K562 (cell line): Measurements from ENCODE around the gene AIF1L. TPM values are rescaled to one million over a fixed set of nuclear protein-coding genes. Genes with fewer than 3 reads are reported as not detected.
A peak's percentile ranks its signal among the peaks of the same experiment; 100 is the strongest.

Source experiments
- ATAC-seq: fragments of 200-7000 bp; cut with Tn5 transposase; 3 replicates; pipeline ENCODE4 v1.9.1; 2020; ENCODE audit warnings: moderate library complexity
- BruUV-seq: library from RNA; stranded (reverse); fragments of 400-500 nt; replicated peaks from 2 replicates; lab custom pipeline; 2021; lab: Mats Ljungman, UMichigan
- CTCF ChIA-PET: fragments of 300-600 bp; formaldehyde crosslinking; extraction: SDS; loops from one replicate; lab custom pipeline; 2021; ENCODE audit warnings: low intra/inter-chr PET ratio; lab: Yijun Ruan, JAX
- POLR2A ChIA-PET: fragments of 300-600, 350-650 bp; sonication (Branson Sonifier 250); formaldehyde crosslinking; extraction: SDS; loops from one replicate; lab custom pipeline; 2021; ENCODE audit warnings: antibody characterized with exemption, inconsistent platforms; lab: Yijun Ruan, JAX
- DNase-seq, 4 experiments: peaks; one replicate each; pipeline versions ENCODE4 v3.0.0 to v3.0.0-alpha.2; 2011 to 2018; ENCODE audit warnings: low spot score in 3 of 4, mixed read lengths in 3 of 4; ENCODE audit errors: extremely low read depth in 1 of 4
- FAIRE-seq: peaks from 2 replicates; lab custom pipeline; 2011; peaks lifted over from hg19 to GRCh38; lab: Jason Lieb, UNC
- H2AFZ ChIP-seq: 2 replicates; pipeline ENCODE4 v1.6.0; 2011; ENCODE audit warnings: low read depth, low read length, control low read depth, inconsistent platforms
- H3K27ac ChIP-seq: fragments of 200-600 bp; 3 replicates; pipeline ENCODE4 v1.8.0; 2011; ENCODE audit warnings: low read depth, mild to moderate bottlenecking, control low read depth, inconsistent platforms, low read length, moderate library complexity, mixed read lengths; ENCODE audit errors: extremely low read depth
- H3K27me3 ChIP-seq, 2 experiments: fragments of 300-600 bp in 1 of 2; 2 replicates in 1 of 2; 3 replicates in 1 of 2; pipeline versions ENCODE4 v1.6.0 to v1.8.0; 2011; ENCODE audit warnings: inconsistent platforms in 2 of 2, low read length in 2 of 2, mild to moderate bottlenecking in 1 of 2, mixed read lengths in 1 of 2, moderate library complexity in 1 of 2; ENCODE audit not compliant: control insufficient read depth in 2 of 2, insufficient read depth in 2 of 2
- H3K36me3 ChIP-seq: fragments of 300-600 bp; 3 replicates; pipeline ENCODE4 v1.8.0; 2011; ENCODE audit warnings: mild to moderate bottlenecking, low read length, inconsistent platforms; ENCODE audit not compliant: control insufficient read depth, insufficient read depth
- H3K4me1 ChIP-seq, 2 experiments: fragments of 200-600 bp in 1 of 2; replicated peaks in 1 of 2; 2 replicates in 1 of 2; 3 replicates in 1 of 2; pipeline versions ENCODE4 v1.5.1 to v1.8.0; 2011; ENCODE audit warnings: inconsistent platforms in 2 of 2, low read length in 2 of 2, mild to moderate bottlenecking in 1 of 2, mixed read lengths in 1 of 2, moderate library complexity in 1 of 2; ENCODE audit not compliant: control insufficient read depth in 2 of 2, insufficient read depth in 2 of 2
- H3K4me2 ChIP-seq: 2 replicates; pipeline ENCODE4 v1.6.1; 2011; ENCODE audit warnings: low read length, control low read depth, inconsistent platforms, mixed read lengths; ENCODE audit not compliant: insufficient read depth
- H3K4me3 ChIP-seq: fragments of 200-600 bp; sonication (generic), shearing (Covaris generic); 2 replicates; pipeline ENCODE4 v1.5.1; 2016; ENCODE audit warnings: control low read depth, inconsistent platforms
- H3K79me2 ChIP-seq: fragments of 200-600 bp; 3 replicates; pipeline ENCODE4 v1.8.0; 2011; ENCODE audit warnings: low read length, inconsistent platforms; ENCODE audit not compliant: control insufficient read depth, insufficient read depth
- H3K9ac ChIP-seq, 2 experiments: 2 replicates each; pipeline versions ENCODE4 v1.6.0 to v1.6.1; 2011; ENCODE audit warnings: low read depth in 2 of 2, low read length in 2 of 2, control low read depth in 1 of 2, inconsistent platforms in 1 of 2, mild to moderate bottlenecking in 1 of 2, mixed read lengths in 1 of 2; ENCODE audit not compliant: insufficient read depth in 1 of 2
- H3K9me1 ChIP-seq: one replicate; pipeline ENCODE4 v1.6.0; 2011; ENCODE audit warnings: inconsistent platforms, mild to moderate bottlenecking, low read length, moderate library complexity; ENCODE audit not compliant: control insufficient read depth, insufficient read depth
- H3K9me3 ChIP-seq: replicated peaks from 2 replicates; pipeline ENCODE4 v1.5.1; 2011; ENCODE audit warnings: low read depth, low read length, inconsistent platforms; ENCODE audit not compliant: control insufficient read depth, insufficient read depth
- H4K20me1 ChIP-seq: replicated peaks from 2 replicates; pipeline ENCODE4 v1.6.1; 2011; ENCODE audit warnings: low read length, inconsistent platforms, mixed read lengths; ENCODE audit not compliant: control insufficient read depth, insufficient read depth
- ERF ChIP-seq: fragments of 450-650 bp; formaldehyde crosslinking; IDR thresholded peaks from 2 replicates; pipeline ENCODE4 v1.4.0; 2020; ENCODE audit warnings: mild to moderate bottlenecking, mixed read lengths
- SLC30A9 ChIP-seq: fragments of 250-450 bp; sonication (Bioruptor Pico); IDR thresholded peaks from 2 replicates; pipeline ENCODE4 v1.8.0; 2022; ENCODE audit warnings: mild to moderate bottlenecking, moderate library complexity
- ZEB2 ChIP-seq: fragments of 450-650 bp; IDR thresholded peaks from 2 replicates; pipeline ENCODE4 v1.6.1; 2016
- ZSCAN32 ChIP-seq: fragments of 450-650 bp; formaldehyde crosslinking; IDR thresholded peaks from 2 replicates; pipeline ENCODE4 v1.4.0; 2020; ENCODE audit warnings: mild to moderate bottlenecking, moderate library complexity
- WGBS: fragments of 100-300 bp; shearing (Covaris generic); methylation state at CpG from one replicate; pipeline ENCODE4 v1.1.6; 2016; ENCODE audit warnings: low coverage, mixed read lengths; ENCODE audit not compliant: insufficient coverage; ENCODE audit errors: missing lambda C conversion rate; 5-methylcytosine and 5-hydroxymethylcytosine counted together
- in situ Hi-C: fragments of 300-500 bp; cut with MboI; formaldehyde crosslinking; loops from 4 replicates; pipeline ENCODE4 v1.15.0; 2018; ENCODE audit warnings: inconsistent platforms, mixed read lengths
- intact Hi-C: fragments of 100-400 bp; cut with micrococcal nuclease; formaldehyde crosslinking; loops from 2 replicates; pipeline ENCODE4 v1.14.2; 2022
- polyA plus RNA-seq, 8 experiments: library from polyadenylated mRNA; depleted of rRNA in 4 of 8; stranded (reverse) in 5 of 8; unstranded in 3 of 8; fragments of >200 nt; fragmentation: Nextera tagmentation in 2 of 8; fragmentation: Illumina TruSeq in 1 of 8; extraction: Ambion mirVana in 2 of 8; extraction: Trizol in 1 of 8; gene quantifications; 2 replicates each; pipeline versions ENCODE4 v1.2.1 to v1.2.3, GENCODE V29; 2011 to 2014; ENCODE audit warnings: inconsistent platforms in 1 of 8, missing spikeins in 1 of 8
- total RNA-seq, 7 experiments: library from RNA; depleted of rRNA in 6 of 7; stranded (reverse); fragments of >200 nt in 6 of 7; fragmentation: Illumina TruSeq in 2 of 7; extraction: Trizol in 2 of 7; gene quantifications; 2 replicates each; pipeline versions ENCODE4 v1.2.1 to v1.2.3, GENCODE V29; 2011 to 2021; ENCODE audit warnings: low replicate concordance in 1 of 7
- TF ChIP-seq, protein P1 (sequence below): IDR thresholded peaks from 2 replicates; pipeline ENCODE4 v1.6.1; 2011; ENCODE audit not compliant: insufficient read length; ENCODE audit errors: extremely low read depth
- TF ChIP-seq, protein P2 (sequence below): sonication (generic); formaldehyde crosslinking; IDR thresholded peaks from 2 replicates; pipeline ENCODE4 v1.8.1; 2023; ENCODE audit warnings: mild to moderate bottlenecking, missing genetic modification reagents
- TF ChIP-seq, protein P3 (sequence below): sonication (generic); formaldehyde crosslinking; IDR thresholded peaks from 2 replicates; pipeline ENCODE4 v1.8.0; 2023; ENCODE audit warnings: missing genetic modification reagents, mild to moderate bottlenecking, borderline replicate concordance

The AIF1L gene
- total and polyA plus RNA-seq, 9 of the 15 experiments (the other 6 are each of a cell fraction or from before 2014, with no cell fraction given) = 0.34 to 9.1 (median 1.3) TPM

DNA sequence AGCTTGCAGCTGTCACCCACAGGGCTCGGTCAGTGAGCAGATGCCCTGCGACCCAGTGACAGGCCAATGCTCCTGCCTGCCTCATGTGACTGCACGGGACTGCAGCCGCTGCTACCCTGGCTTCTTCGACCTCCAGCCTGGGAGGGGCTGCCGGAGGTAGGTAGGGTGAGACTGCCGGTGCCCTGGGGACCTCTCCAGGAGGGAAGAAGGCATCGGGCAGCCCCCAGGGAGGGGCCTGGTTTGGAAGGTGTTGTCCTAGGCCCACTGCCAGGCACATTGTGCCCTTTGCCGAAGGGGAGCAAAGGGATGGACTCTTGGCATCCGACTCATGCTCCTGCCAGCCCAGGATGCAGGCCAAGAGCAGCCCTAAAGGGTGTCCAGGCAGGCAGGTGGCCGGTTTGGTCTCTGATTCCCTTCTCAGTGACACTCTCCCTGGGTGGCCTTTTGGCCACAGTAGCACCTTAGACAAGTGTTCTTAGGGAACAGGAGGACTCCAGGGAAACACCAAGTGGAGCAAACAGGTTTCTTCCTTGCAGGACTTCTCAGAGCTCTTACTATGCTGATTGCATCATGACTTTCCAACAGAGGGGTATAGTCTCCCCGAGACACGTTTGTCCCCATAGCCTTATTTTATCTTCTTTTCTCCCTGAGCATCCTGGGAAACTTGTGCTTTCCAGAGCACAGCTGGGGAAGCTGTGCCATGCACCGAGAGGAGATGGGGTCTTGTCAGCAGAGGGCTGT lies 28.1 kb upstream of the AIF1L start (continued):
- TF ChIP-seq SLC30A9 (CRISPR knock-in tag) (no peak), ZEB2 (no peak), ZSCAN32 (CRISPR knock-in tag) (no peak)
- TF ChIP-seq, protein P1, sequence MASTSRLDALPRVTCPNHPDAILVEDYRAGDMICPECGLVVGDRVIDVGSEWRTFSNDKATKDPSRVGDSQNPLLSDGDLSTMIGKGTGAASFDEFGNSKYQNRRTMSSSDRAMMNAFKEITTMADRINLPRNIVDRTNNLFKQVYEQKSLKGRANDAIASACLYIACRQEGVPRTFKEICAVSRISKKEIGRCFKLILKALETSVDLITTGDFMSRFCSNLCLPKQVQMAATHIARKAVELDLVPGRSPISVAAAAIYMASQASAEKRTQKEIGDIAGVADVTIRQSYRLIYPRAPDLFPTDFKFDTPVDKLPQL = no peak

- DNase-seq = peak in 1 of 4 experiments; percentile 60
- H3K9me1 ChIP-seq = peaks cover 8% of the 10 kb centered on the region
- H3K4me1 ChIP-seq = peaks cover 0 to 32% of the 10 kb centered on the region in 2 experiments; a peak in 1 of 5 replicates
- H3K9ac ChIP-seq = peak overlapping the region in 1 of 2 experiments; percentile 29; a peak in 2 of 4 replicates
- H4K20me1 ChIP-seq = peaks cover 72% of the 10 kb centered on the region
- H3K79me2 ChIP-seq = no peaks in the 10 kb centered on the region
- H3K4me3 ChIP-seq = no peak overlapping the region
- CTCF ChIA-PET = no interaction called here
- H3K9me3 ChIP-seq = no peaks in the 10 kb centered on the region
- in situ Hi-C loops = no loop called here
- H3K27ac ChIP-seq = no peak overlapping the region
- BruUV-seq = no TSS peak
- WGBS = 3% methylated on average over 15 of the region's 15 CpGs
- no peak for FAIRE-seq
- intact Hi-C loops = no loop called here
- no peak for ATAC-seq
- no peaks in the 10 kb centered on the region for H3K36me3 ChIP-seq
- H3K4me2 ChIP-seq = no peak overlapping the region
- H2AFZ ChIP-seq = no peak overlapping the region
- no peak for TF ChIP-seq ERF
- TF ChIP-seq, protein P2, sequence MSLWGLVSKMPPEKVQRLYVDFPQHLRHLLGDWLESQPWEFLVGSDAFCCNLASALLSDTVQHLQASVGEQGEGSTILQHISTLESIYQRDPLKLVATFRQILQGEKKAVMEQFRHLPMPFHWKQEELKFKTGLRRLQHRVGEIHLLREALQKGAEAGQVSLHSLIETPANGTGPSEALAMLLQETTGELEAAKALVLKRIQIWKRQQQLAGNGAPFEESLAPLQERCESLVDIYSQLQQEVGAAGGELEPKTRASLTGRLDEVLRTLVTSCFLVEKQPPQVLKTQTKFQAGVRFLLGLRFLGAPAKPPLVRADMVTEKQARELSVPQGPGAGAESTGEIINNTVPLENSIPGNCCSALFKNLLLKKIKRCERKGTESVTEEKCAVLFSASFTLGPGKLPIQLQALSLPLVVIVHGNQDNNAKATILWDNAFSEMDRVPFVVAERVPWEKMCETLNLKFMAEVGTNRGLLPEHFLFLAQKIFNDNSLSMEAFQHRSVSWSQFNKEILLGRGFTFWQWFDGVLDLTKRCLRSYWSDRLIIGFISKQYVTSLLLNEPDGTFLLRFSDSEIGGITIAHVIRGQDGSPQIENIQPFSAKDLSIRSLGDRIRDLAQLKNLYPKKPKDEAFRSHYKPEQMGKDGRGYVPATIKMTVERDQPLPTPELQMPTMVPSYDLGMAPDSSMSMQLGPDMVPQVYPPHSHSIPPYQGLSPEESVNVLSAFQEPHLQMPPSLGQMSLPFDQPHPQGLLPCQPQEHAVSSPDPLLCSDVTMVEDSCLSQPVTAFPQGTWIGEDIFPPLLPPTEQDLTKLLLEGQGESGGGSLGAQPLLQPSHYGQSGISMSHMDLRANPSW = 0 out of 2 replicates have a peak, but pooled peaks have one; percentile 40
- TF ChIP-seq, protein P3, sequence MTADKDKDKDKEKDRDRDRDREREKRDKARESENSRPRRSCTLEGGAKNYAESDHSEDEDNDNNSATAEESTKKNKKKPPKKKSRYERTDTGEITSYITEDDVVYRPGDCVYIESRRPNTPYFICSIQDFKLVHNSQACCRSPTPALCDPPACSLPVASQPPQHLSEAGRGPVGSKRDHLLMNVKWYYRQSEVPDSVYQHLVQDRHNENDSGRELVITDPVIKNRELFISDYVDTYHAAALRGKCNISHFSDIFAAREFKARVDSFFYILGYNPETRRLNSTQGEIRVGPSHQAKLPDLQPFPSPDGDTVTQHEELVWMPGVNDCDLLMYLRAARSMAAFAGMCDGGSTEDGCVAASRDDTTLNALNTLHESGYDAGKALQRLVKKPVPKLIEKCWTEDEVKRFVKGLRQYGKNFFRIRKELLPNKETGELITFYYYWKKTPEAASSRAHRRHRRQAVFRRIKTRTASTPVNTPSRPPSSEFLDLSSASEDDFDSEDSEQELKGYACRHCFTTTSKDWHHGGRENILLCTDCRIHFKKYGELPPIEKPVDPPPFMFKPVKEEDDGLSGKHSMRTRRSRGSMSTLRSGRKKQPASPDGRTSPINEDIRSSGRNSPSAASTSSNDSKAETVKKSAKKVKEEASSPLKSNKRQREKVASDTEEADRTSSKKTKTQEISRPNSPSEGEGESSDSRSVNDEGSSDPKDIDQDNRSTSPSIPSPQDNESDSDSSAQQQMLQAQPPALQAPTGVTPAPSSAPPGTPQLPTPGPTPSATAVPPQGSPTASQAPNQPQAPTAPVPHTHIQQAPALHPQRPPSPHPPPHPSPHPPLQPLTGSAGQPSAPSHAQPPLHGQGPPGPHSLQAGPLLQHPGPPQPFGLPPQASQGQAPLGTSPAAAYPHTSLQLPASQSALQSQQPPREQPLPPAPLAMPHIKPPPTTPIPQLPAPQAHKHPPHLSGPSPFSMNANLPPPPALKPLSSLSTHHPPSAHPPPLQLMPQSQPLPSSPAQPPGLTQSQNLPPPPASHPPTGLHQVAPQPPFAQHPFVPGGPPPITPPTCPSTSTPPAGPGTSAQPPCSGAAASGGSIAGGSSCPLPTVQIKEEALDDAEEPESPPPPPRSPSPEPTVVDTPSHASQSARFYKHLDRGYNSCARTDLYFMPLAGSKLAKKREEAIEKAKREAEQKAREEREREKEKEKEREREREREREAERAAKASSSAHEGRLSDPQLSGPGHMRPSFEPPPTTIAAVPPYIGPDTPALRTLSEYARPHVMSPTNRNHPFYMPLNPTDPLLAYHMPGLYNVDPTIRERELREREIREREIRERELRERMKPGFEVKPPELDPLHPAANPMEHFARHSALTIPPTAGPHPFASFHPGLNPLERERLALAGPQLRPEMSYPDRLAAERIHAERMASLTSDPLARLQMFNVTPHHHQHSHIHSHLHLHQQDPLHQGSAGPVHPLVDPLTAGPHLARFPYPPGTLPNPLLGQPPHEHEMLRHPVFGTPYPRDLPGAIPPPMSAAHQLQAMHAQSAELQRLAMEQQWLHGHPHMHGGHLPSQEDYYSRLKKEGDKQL (CRISPR knock-in tag) = no peak
- TF ChIP-seq, all 486 proteins: peak for 1
- peaks cover 91 to 97% of the 10 kb centered on the region in 2 experiments for H3K27me3 ChIP-seq
- POLR2A ChIA-PET = interaction anchor here (0.7 to 99.3 kb wide), 4 partner anchors 1 to 212 kb away, joined by 3 to 3336 read pairs (median 1670); partner anchors contain the start of genes AIF1L and NUP214
Observed at GRCh38 chr9:131069699-131070098, 26.6 kb upstream of the AIF1L start.
